GM13977 (cell line): ENCODE data around the gene TMEM178B.

Experiments used
- DNase-seq: peaks from one replicate; pipeline ENCODE4 v3.0.0; 2012; ENCODE audit warnings: low spot score
- in situ Hi-C: fragments of 300-500 bp; cut with MboI; formaldehyde crosslinking; loops from one replicate; pipeline ENCODE4 v1.12.0; 2022; ENCODE audit warnings: low sequenced_read_pairs, low pct_unique_long_range_greater_than_20kb, mixed read lengths, inconsistent platforms; ENCODE audit not compliant: unreplicated experiment
- TF ChIP-seq, protein P1 (sequence below): IDR thresholded peaks from 2 replicates; pipeline ENCODE4 v1.5.1; 2012; ENCODE audit warnings: mild to moderate bottlenecking, control low read depth; ENCODE audit not compliant: insufficient read depth; ENCODE audit errors: extremely low read depth, missing control alignments

Gene TMEM178B

DNA sequence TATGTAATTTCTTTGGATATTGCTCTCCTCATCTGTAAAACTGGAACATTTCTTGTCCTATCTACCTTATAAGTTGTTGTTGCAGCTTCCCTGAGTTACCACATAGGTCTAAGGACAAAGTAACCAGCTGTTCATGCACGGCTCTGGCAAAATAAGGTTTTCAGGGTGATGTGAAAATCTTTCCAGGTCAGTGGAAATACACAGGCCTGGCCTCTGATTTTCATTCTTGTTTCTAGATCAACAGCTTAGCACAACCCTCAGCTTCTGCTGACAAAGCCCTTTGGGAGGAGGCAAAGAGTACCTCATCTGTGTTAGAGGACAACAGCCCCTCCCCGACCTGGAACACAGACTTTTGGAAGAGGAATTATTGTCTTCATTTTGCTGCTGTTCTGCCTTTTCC lies 359.8 kb downstream of the TMEM178B start:
- in situ Hi-C loops, result no loop called here
- no peak for DNase-seq
- TF ChIP-seq, protein P1, sequence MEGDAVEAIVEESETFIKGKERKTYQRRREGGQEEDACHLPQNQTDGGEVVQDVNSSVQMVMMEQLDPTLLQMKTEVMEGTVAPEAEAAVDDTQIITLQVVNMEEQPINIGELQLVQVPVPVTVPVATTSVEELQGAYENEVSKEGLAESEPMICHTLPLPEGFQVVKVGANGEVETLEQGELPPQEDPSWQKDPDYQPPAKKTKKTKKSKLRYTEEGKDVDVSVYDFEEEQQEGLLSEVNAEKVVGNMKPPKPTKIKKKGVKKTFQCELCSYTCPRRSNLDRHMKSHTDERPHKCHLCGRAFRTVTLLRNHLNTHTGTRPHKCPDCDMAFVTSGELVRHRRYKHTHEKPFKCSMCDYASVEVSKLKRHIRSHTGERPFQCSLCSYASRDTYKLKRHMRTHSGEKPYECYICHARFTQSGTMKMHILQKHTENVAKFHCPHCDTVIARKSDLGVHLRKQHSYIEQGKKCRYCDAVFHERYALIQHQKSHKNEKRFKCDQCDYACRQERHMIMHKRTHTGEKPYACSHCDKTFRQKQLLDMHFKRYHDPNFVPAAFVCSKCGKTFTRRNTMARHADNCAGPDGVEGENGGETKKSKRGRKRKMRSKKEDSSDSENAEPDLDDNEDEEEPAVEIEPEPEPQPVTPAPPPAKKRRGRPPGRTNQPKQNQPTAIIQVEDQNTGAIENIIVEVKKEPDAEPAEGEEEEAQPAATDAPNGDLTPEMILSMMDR, result no peak

DNA sequence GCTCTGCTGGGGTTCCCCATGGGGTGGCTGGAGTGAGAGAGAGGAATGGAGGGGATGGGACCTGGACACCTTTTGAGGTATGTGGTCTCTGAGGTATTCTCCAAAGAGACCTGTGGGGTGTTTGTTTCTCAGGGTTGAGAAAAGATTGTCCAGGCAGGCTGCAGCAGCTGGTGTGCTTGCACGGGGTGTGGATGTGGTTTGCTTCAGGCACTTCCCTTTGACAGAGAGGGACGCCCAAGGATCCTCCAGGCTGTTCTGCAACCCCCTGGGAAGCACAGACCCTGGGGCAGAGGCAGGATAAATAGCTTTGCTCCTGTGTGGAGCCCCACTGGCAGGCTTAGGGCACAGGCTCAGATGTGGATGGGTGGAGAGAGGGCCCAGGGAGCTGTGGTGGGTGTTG lies 362.3 kb downstream of the TMEM178B start:
- DNase-seq, result no peak
- TF ChIP-seq, protein P1, result no peak
- in situ Hi-C loops, result no loop called here

GRCh38 chr7:141436575-141437075 lies 362.8 kb downstream of the TMEM178B start:
- TF ChIP-seq, protein P1, result no peak
- DNase-seq, result no peak
- in situ Hi-C loops, result no loop called here

DNA sequence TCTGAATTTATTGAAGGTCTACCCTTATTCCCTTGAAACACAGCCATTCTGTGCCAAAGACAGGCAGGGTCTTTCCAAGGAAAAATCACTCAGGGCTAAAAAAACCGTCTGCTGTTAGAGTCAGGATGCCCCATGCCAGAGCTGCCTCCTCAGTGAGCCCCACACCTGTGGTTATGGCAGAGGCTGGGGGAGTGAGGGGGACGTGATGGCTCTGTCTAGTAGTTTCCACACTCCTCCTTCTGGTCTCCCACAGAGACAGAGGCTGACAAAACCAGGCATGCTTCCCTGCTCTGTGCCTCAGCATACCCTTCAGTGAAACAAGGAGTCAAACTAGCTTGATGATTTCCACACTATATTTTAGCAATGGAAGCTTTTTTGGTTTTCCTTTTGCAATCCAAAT lies 365.3 kb downstream of the TMEM178B start:
- in situ Hi-C loops, result no loop called here
- TF ChIP-seq, protein P1, result no peak
- DNase-seq, result no peak

DNA sequence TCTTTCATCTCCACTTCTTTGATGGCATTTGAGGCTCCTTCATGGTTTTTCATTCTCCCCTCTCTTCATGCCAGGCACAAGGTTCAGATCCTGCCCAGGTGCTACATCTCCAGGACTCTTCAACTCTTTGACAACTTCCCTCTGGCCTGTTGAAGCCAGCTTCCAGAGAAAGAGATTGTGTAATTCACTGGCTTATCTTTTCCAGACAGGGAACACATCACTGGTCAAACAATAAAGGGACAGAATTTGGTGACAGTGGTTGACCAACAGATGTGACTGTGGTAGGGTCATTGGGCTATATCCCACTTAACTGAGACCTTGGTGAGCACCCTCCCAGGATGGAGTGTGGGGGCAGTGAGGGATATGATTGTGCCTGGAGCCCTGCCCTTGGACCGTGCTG lies 365.9 kb downstream of the TMEM178B start:
- TF ChIP-seq, protein P1, result no peak
- in situ Hi-C loops, result no loop called here

GRCh38 chr7:141441837-141442627 lies 368.2 kb downstream of the TMEM178B start:
- TF ChIP-seq, protein P1, result no peak
- in situ Hi-C loops, result no loop called here
- DNase-seq, result no peak

More for the DNA sequence above, 365.9 kb downstream of the TMEM178B start:
- no peak for DNase-seq
